Smooth muscle cell (in vitro differentiated cells): Measurements from ENCODE around the gene UBAP2L. TPM values are rescaled to one million over a fixed set of nuclear protein-coding genes. Genes with fewer than 3 reads are reported as not detected.
A peak's percentile ranks its signal among the peaks of the same experiment; 100 is the strongest.

Experiments
- DNase-seq: peaks from one replicate; lab custom pipeline; 2025; ENCODE audit not compliant: unreplicated experiment; lab: John Stamatoyannopoulos, UW
- H2AFZ ChIP-seq: fragments of 200-600 bp; sonication (generic); 2 replicates; pipeline ENCODE4 v1.6.0; 2016; ENCODE audit warnings: antibody characterized with exemption, low read depth, mild to moderate bottlenecking
- H3F3A ChIP-seq: fragments of 200-600 bp; sonication (generic); 2 replicates; pipeline ENCODE4 v1.6.0; 2017; ENCODE audit warnings: antibody characterized with exemption, low read depth
- H3K27ac ChIP-seq: fragments of 200-600 bp; sonication (generic); 2 replicates; pipeline ENCODE4 v1.5.1; 2016; ENCODE audit warnings: low read depth, mild to moderate bottlenecking
- H3K27me3 ChIP-seq: fragments of 200-600 bp; sonication (generic); 2 replicates; pipeline ENCODE4 v1.6.1; 2016; ENCODE audit warnings: low read depth, mild to moderate bottlenecking
- H3K36me3 ChIP-seq: fragments of 200-600 bp; sonication (generic); 2 replicates; pipeline ENCODE4 v1.5.1; 2016; ENCODE audit warnings: low read depth
- H3K4me1 ChIP-seq: fragments of 200-600 bp; sonication (generic); 2 replicates; pipeline ENCODE4 v1.5.1; 2016; ENCODE audit warnings: low read depth
- H3K4me2 ChIP-seq: fragments of 200-600 bp; sonication (generic); 2 replicates; pipeline ENCODE4 v1.6.0; 2016; ENCODE audit warnings: mild to moderate bottlenecking
- H3K4me3 ChIP-seq: fragments of 200-600 bp; sonication (generic); 2 replicates; pipeline ENCODE4 v1.5.1; 2016; ENCODE audit warnings: mild to moderate bottlenecking
- H3K79me2 ChIP-seq: fragments of 200-600 bp; sonication (generic); 2 replicates; pipeline ENCODE4 v1.6.0; 2016; ENCODE audit warnings: low read depth, mild to moderate bottlenecking
- H3K9ac ChIP-seq: fragments of 200-600 bp; sonication (generic); 2 replicates; pipeline ENCODE4 v1.6.0; 2016; ENCODE audit warnings: low read depth
- H3K9me3 ChIP-seq: fragments of 200-600 bp; sonication (generic); replicated peaks from 2 replicates; pipeline ENCODE4 v1.5.1; 2016; ENCODE audit warnings: low read depth
- H4K20me1 ChIP-seq: fragments of 200-600 bp; sonication (generic); 2 replicates; pipeline ENCODE4 v1.6.0; 2016; ENCODE audit warnings: low read depth
- WGBS: methylation state at CpG from one replicate; pipeline ENCODE4 v1.1.7; 2016; ENCODE audit warnings: low lambda C conversion rate; 5-methylcytosine and 5-hydroxymethylcytosine counted together
- microRNA counts: library from miRNA; unstranded; fragments of <30 nt; microRNA quantifications from one replicate; lab custom pipeline; 2016
- microRNA-seq: library from miRNA; unstranded; fragments of <30 nt; microRNA quantifications from one replicate; pipeline ENCODE4, GENCODE V29; 2016; ENCODE audit warnings: borderline number of aligned reads
- polyA plus RNA-seq: library from polyadenylated mRNA; unstranded; fragments of >200 nt; fragmentation: Nextera tagmentation; extraction: Ambion mirVana; gene quantifications from 2 replicates; pipeline ENCODE4 v1.2.1, GENCODE V29; 2016
- small RNA-seq: library from RNA; depleted of rRNA; stranded (forward); fragments of <200 nt; gene quantifications from one replicate; pipeline ENCODE3, GENCODE V24; 2014
- total RNA-seq: library from RNA; depleted of rRNA; stranded (reverse); fragments of >200 nt; gene quantifications from 2 replicates; pipeline ENCODE4 v1.2.3, GENCODE V29; 2014
- TF ChIP-seq, protein P1 (sequence below): fragments of 200-600 bp; sonication (generic); IDR thresholded peaks from 2 replicates; pipeline ENCODE4 v1.5.1; 2017; ENCODE audit warnings: borderline replicate concordance, mild to moderate bottlenecking, antibody characterized with exemption; ENCODE audit not compliant: insufficient read depth, poor library complexity, severe bottlenecking

UBAP2L gene
- total and polyA plus RNA-seq, 2 experiments from 2014 or later: 108 to 143 TPM

DNA sequence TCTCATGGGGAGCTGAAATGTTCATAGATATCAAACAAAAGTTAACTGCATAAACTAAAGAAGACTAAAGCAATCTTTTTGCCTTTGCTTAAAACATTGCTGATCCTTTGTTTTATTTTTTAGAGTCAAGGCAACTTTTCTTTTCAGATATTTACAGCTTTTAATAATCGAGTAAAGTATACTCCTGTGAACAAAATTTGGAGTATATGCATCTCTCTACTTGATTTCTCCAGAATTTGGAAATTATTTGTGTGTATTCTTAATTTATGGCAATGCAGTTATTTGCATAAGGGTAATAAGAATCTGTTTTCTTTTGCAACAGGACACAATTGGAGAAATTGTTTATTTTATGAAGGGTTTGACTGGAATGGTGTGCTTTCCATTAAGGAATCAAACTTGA lies 95.9 kb downstream of the UBAP2L start:
- WGBS: 97% methylated on average over 1 of the region's 1 CpG
- TF ChIP-seq, protein P1, sequence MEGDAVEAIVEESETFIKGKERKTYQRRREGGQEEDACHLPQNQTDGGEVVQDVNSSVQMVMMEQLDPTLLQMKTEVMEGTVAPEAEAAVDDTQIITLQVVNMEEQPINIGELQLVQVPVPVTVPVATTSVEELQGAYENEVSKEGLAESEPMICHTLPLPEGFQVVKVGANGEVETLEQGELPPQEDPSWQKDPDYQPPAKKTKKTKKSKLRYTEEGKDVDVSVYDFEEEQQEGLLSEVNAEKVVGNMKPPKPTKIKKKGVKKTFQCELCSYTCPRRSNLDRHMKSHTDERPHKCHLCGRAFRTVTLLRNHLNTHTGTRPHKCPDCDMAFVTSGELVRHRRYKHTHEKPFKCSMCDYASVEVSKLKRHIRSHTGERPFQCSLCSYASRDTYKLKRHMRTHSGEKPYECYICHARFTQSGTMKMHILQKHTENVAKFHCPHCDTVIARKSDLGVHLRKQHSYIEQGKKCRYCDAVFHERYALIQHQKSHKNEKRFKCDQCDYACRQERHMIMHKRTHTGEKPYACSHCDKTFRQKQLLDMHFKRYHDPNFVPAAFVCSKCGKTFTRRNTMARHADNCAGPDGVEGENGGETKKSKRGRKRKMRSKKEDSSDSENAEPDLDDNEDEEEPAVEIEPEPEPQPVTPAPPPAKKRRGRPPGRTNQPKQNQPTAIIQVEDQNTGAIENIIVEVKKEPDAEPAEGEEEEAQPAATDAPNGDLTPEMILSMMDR: no peak

DNA sequence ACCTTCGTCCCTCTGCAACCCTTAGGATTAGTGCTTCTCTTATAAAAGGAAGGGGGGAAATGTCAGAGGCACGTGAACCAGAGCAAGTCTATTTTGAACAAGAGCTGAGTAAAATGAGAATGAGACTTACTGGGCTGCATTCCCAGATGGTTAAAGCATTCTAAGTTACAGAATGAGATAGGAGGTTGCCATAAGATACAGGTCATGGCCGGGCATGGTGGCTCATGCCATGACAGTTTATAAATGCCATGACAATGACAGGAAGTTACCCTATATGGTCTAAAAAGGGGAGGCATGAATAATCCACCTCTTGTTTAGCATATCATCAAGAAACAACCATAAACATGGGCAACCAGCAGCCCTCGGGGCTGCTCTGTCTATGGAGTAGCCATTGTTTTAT lies 97.6 kb downstream of the UBAP2L start:
- DNase-seq: no peak
- Histone ChIP-seq H3K27ac (no peak overlapping the region), H3K27me3 (no peaks in the 10 kb centered on the region), H2AFZ (no peak overlapping the region), H3F3A (no peaks in the 10 kb centered on the region), H3K4me1 (no peaks in the 10 kb centered on the region), H4K20me1 (no peaks in the 10 kb centered on the region), H3K79me2 (no peaks in the 10 kb centered on the region), H3K4me2 (no peak overlapping the region), H3K4me3 (no peak overlapping the region), H3K36me3 (no peaks in the 10 kb centered on the region), H3K9me3 (peaks cover 7% of the 10 kb centered on the region), H3K9ac (no peak overlapping the region)
- WGBS: 89% methylated on average over 4 of the region's 4 CpGs
- TF ChIP-seq, protein P1: no peak

More for the DNA sequence above, 95.9 kb downstream of the UBAP2L start:
- no peaks in the 10 kb centered on the region for H3K4me1 ChIP-seq
- H3K36me3 ChIP-seq: no peaks in the 10 kb centered on the region
- no peak overlapping the region for H3K9ac ChIP-seq
- peaks cover 7% of the 10 kb centered on the region for H3K9me3 ChIP-seq
- no peaks in the 10 kb centered on the region for H3K79me2 ChIP-seq
- no peaks in the 10 kb centered on the region for H4K20me1 ChIP-seq
- H3F3A ChIP-seq: no peaks in the 10 kb centered on the region
- no peak overlapping the region for H3K4me3 ChIP-seq
- no peak overlapping the region for H3K4me2 ChIP-seq
- no peak overlapping the region for H2AFZ ChIP-seq
- no peak for DNase-seq
- H3K27me3 ChIP-seq: no peaks in the 10 kb centered on the region
- H3K27ac ChIP-seq: no peak overlapping the region

MicroRNAs encoded within 50 kb of the gene (microRNA counts, 767-probe panel; counts per million panel counts)
- 183 counts per million for microRNA hsa-miR-190b (lab: Ali Mortazavi, UCI)

Small RNA genes lying within 50 kb of the gene (microRNA-seq; reads per million reads assigned to microRNA genes)
- 20.5 reads per million, percentile 27 among the genes with 10 or more reads in this experiment for gene MIR190B

Small RNA genes lying within 50 kb of the gene (small RNA-seq; reads per million reads assigned to genes)
- gene MIR190B (not detected), gene RF00273 (not detected), gene RNU6-121P (0.08 reads per million), gene RNU6-239P (not detected), gene SNORA58B (not detected)

Other genes with a start within 250 kb of the UBAP2L start
- 139 and 150 TPM in 2 replicates for gene JTB, start 243.3 kb upstream of the UBAP2L start, total RNA-seq
- 157 TPM in 2 replicates for gene JTB, start 243.3 kb upstream of the UBAP2L start, polyA plus RNA-seq
- gene RAB13, start 234.6 kb upstream of the UBAP2L start, total RNA-seq: 41.4 and 48.3 TPM in 2 replicates
- 131 and 144 TPM in 2 replicates for gene RAB13, start 234.6 kb upstream of the UBAP2L start, polyA plus RNA-seq
- 3,456 and 3,702 TPM in 2 replicates for gene RPS27, start 230.2 kb upstream of the UBAP2L start, total RNA-seq
- gene RPS27, start 230.2 kb upstream of the UBAP2L start, polyA plus RNA-seq: 1,522 and 1,642 TPM in 2 replicates
- gene NUP210L, start 65.9 kb upstream of the UBAP2L start, total RNA-seq: 0.90 TPM in 1 of 2 replicates, not detected in the other
- 0.15 TPM in 1 of 2 replicates, not detected in the other for gene NUP210L, start 65.9 kb upstream of the UBAP2L start, polyA plus RNA-seq
- 436 and 458 TPM in 2 replicates for gene TPM3, start 28.9 kb upstream of the UBAP2L start, total RNA-seq
- gene TPM3, start 28.9 kb upstream of the UBAP2L start, polyA plus RNA-seq: 384 and 386 TPM in 2 replicates
- gene CFAP141, start 14.6 kb upstream of the UBAP2L start, total RNA-seq: not detected in 2 replicates
- gene CFAP141, start 14.6 kb upstream of the UBAP2L start, polyA plus RNA-seq: not detected in 2 replicates
- 57.8 and 73.7 TPM in 2 replicates for gene HAX1, start 51.7 kb downstream of the UBAP2L start, total RNA-seq
- gene HAX1, start 51.7 kb downstream of the UBAP2L start, polyA plus RNA-seq: 89.7 and 91.6 TPM in 2 replicates
- gene AQP10, start 100.1 kb downstream of the UBAP2L start, total RNA-seq: not detected in 2 replicates
- 0.14 TPM in 1 of 2 replicates, not detected in the other for gene AQP10, start 100.1 kb downstream of the UBAP2L start, polyA plus RNA-seq
- 49.1 and 57.6 TPM in 2 replicates for gene ATP8B2, start 104.6 kb downstream of the UBAP2L start, total RNA-seq
- gene ATP8B2, start 104.6 kb downstream of the UBAP2L start, polyA plus RNA-seq: 19.6 and 20.7 TPM in 2 replicates
- 1.3 and 1.8 TPM in 2 replicates for gene IL6R, start 184.4 kb downstream of the UBAP2L start, total RNA-seq
- gene IL6R, start 184.4 kb downstream of the UBAP2L start, polyA plus RNA-seq: 1.9 TPM in 2 replicates